Measurements from ENCODE around the gene MVB12B.

The MVB12B gene

DNA sequence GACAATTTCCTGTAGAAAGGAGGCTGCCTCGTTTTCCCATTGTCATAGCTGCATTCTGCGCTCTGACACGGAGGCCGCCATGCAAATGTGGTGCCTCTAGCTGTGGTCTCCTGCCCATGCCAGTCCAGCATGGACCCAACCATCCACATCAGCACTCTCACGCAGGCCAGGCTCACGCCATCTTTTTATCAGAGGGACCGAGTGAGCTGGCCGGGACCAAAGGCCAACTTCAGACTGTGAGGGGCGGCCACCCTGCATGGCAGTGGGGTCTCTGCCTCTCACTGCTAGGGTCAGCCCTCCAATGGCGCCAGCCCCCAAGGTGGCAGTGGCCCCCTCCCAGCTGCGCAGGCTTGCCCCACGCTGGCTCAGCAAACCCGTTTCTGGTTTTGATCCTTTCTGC is 155.2 kb downstream of the MVB12B start:
- no peak for DNase-seq

DNA sequence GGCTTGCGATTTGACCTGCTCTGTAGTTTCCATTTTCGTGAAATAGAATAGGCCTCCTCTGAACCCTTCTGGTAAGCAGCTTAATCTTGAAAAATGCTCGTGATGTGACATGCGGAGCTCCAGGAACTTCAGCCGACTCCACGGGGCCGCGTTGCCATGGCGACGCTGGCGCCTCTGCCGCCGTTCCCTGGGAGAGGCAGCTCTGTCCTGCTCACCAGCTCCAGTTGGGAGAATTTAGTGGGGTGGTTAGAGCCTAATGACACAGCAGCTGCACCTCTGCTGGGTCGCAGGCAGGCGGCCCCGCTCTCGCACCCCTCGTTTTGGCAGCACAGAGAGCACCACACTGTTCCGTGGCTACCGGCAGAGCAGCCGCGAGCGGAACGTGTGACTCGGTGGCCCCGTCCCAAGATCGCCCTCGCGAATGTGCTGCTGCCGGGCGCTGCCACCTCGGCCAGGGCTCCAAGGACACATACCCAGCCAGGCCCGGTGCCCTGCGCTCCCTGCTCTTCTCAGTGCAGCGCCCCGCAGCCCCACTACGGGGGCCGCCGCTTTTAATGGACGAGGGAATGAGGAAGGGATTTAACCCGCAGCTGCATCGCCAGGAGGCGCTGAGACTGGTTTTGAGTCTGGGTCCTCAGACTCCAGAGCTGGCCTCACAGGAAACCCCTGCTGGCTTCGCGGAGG is 155.9 kb downstream of the MVB12B start:
- DNase-seq = no peak

GRCh38 chr9:126483468-126484073 is 156.9 kb downstream of the MVB12B start:
- DNase-seq = no peak

- DNase-seq = no peak
Observed at GRCh38 chr9:126485662-126486061, 159.0 kb downstream of the MVB12B start.

DNA sequence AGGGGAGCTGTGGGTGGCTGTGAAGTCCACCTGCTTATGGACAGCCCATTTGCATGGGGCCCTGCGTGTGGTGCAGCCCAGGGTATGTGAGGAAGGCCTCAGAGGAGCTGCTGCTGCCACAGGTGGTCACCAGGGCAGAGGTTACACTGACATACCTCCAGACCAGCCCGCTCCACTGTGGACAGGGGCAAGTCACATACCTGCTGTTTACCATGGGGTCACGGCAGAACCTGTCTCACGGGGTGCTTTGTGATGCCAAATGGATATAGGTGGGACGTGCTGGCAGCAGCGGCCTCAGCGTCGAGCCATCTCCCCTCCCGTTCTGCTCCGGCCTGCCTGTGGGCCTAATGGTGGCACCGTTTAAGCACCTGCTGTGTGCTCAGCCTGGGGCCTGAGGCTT is 159.6 kb downstream of the MVB12B start:
- no peak for DNase-seq

DNA sequence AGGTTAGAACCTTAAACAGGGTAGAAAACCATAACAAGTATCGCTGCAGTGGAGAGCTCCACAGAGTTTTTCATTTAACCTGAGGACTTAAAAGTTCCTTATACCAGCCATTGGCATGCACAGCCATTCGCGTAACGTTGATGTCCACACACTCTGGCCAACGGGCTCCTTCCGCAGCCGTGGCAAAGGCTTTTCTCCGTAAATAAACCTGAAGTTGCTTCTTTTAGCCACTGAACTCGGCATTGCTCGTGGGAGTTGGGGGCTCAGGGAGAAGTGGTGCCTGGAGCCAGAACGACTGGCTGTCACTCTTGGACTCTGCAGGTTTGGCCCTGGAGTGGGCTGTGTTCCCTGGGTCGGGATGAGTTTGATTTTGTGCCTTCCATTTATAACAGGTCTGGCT is 161.2 kb downstream of the MVB12B start:
- no peak for DNase-seq

DNA sequence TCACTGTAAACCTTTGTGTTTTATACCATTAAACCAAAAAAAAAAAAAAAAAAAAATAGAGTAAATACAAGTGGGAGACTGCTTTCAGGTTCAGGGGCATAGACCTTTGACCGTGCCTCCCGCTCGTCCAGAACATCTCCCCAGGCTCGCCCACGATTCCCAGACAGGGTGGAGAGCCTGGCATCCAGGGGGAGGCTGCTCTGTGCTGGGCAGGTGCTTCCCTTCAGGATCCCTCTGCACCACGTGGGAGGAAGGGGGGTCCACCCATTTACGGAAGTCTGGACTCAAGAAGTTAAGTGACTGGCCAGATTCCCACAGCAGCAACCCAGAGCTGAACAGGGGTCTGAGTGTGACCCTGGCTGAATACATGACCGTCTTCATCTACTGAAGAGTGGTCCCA is 161.7 kb downstream of the MVB12B start:
- DNase-seq = no peak

DNA sequence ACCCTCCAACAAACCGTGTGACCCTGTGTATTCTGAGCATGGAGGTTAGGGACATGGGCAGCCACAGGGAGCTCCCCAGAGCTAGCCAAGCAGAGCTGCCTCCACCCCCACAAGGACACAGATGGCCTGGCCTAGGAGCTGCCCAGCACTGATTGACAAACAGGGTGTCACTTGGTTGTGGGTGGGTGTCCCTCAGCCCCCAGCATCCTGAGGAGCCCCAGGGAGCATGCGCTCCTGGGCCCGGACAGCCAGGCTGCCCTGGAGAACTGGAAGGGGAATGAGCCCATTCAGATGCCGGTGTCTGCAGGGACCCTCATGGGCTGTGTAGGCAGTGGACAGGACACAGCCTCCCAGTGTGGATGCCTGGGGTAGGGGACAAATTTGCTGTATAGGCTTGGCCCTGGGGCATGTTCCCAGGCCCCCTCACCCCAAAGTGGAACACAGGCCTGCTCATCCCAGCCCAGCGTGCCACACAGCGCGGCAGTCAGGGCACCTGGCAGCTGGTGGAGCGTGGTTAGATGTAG is 162.3 kb downstream of the MVB12B start:
- no peak for DNase-seq

- DNase-seq = no peak
Observed at GRCh38 chr9:126489581-126490213, 163.1 kb downstream of the MVB12B start.

- no peak for DNase-seq
Observed at GRCh38 chr9:126490214-126490631, 163.6 kb downstream of the MVB12B start.

DNA sequence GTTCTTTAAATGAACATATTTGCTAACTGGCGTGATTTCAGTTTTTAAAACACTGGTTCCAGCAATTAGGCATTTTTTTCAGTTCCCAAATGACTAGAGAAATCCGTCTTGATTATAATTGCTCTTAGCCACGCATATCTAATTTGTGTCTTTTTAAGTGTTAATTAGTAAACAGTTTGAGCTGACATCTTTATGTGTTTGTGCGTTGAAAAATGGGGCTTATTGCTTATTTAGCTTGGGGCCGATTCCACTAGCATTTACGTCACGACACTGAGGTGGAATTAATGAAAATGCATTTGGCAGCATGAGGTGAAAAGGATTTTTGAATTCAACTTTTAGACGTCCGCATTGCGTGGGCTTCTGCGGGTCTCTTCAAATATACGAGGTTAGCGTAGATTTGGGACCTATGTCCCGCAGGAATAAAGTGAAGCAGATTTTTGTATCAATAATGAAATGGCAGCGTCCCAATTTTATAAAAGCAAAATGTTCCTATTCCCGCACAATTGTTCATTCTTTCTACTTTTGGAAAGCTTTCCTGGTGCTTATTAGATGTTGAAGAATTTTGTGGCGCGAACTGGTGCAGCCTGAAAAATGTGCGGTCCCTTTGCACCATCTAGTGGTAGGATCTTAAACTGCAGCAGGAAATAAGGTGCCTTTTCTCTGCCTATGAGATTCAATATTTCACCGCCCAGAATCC is 164.4 kb downstream of the MVB12B start:
- no peak for DNase-seq

DNA sequence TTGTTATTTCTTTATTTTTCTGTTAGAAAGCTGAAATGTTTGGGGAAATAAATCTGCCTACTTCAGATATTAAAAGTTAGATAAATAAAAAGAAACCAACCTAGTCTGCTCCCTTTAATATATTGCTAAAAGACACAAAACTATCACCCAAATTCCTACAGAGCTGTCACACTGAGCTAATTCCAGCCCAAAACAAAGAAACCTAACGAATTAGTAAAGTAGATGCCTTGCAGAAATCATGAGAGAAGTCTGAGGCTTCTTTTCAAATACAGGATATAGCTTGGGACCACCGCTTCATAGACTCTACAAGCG is 164.9 kb downstream of the MVB12B start:
- no peak for DNase-seq

- DNase-seq = no peak
Observed at GRCh38 chr9:126491949-126492348, 165.3 kb downstream of the MVB12B start.

- no peak for DNase-seq
Observed at GRCh38 chr9:126494264-126494663, 167.6 kb downstream of the MVB12B start.

DNA sequence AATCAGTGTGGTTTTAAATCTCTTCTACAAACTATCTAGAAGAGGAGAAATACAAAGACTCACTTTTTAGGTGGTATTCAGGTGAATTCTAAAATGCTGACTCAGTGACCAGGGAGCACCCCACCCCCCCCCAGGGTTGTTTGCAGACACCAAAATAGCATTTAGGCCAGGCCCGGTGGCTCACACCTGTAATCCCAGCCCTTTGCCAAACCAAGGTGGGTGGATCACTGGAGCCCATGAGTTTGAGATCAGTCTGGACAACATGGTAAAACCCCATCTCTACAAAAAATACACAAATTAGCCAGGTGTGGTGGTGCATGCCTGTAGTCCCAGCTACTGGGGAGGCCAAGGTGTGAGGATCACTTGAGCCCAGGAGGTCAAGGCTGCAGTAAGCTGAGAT is 168.1 kb downstream of the MVB12B start:
- DNase-seq = no peak

GRCh38 chr9:126495411-126496180 is 169.0 kb downstream of the MVB12B start:
- DNase-seq = no peak

DNA sequence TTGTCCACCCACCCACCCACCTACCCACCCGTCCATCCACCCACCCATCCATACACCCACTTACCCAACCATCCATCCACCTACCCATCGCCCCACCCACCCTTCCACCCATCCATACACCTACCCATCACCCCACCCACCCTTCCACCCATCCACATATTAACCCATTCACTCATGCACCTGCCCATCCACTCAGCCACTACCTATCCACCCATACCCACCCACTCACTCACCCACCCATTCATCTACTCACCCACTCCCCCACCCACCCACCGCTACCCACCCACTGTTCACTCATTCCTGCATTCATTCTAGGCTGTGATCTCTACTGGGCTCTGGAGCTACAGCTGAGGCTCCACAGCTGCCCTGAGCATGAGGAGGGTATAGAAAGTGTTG is 169.6 kb downstream of the MVB12B start:
- DNase-seq = no peak

GRCh38 chr9:126496781-126497659 is 170.4 kb downstream of the MVB12B start:
- DNase-seq = no peak

- DNase-seq = no peak
Observed at GRCh38 chr9:126497660-126498275, 171.1 kb downstream of the MVB12B start.

DNA sequence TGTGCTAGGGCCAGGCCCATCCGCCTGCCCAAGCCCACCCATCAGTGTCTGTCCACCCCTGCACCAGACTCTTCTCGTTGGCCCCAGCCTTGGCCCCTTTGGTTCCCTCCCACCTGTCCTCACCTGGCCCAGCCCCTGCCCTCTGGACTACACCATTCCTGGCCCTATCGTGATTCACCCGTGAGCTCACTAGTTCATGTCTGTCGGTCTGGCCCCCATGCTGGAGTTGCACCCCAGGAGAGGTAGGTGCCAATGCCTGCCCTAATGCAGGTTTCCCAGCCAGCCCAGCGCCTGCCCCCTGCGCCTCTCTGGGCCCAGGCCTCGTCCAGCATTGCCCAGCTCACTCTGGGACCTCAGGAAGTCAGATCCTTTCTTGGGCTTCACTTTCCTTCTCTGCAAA is 171.7 kb downstream of the MVB12B start:
- no peak for DNase-seq
